GM12874 (cell line): ENCODE measurements around the gene NUTM1.

Experiments
- TF ChIP-seq, protein P1 (sequence below): IDR thresholded peaks from 2 replicates; pipeline ENCODE4 v1.5.1; 2011; ENCODE audit warnings: low read depth, mild to moderate bottlenecking, control low read depth, low read length, moderate library complexity; ENCODE audit not compliant: insufficient read depth

Gene NUTM1

DNA sequence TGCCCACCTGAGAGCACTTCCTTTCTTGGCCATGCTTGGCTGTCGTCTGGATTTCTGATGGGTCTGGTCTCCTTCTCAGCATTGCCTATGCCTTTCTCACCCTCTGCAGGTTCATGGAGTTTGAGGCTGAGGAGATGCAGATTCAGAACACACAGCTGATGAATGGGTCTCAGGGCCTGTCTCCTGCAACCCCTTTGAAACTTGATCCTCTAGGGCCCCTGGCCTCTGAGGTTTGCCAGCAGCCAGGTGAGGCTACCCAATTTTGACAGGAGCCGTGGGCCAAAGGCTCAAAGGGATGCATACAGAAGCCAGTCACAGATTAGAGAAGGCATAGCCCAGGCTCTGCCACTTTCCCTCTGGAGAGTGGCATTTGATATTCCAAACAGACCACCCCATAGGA, 10.5 kb downstream of the NUTM1 start:
- TF ChIP-seq, protein P1, sequence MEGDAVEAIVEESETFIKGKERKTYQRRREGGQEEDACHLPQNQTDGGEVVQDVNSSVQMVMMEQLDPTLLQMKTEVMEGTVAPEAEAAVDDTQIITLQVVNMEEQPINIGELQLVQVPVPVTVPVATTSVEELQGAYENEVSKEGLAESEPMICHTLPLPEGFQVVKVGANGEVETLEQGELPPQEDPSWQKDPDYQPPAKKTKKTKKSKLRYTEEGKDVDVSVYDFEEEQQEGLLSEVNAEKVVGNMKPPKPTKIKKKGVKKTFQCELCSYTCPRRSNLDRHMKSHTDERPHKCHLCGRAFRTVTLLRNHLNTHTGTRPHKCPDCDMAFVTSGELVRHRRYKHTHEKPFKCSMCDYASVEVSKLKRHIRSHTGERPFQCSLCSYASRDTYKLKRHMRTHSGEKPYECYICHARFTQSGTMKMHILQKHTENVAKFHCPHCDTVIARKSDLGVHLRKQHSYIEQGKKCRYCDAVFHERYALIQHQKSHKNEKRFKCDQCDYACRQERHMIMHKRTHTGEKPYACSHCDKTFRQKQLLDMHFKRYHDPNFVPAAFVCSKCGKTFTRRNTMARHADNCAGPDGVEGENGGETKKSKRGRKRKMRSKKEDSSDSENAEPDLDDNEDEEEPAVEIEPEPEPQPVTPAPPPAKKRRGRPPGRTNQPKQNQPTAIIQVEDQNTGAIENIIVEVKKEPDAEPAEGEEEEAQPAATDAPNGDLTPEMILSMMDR, result no peak

DNA sequence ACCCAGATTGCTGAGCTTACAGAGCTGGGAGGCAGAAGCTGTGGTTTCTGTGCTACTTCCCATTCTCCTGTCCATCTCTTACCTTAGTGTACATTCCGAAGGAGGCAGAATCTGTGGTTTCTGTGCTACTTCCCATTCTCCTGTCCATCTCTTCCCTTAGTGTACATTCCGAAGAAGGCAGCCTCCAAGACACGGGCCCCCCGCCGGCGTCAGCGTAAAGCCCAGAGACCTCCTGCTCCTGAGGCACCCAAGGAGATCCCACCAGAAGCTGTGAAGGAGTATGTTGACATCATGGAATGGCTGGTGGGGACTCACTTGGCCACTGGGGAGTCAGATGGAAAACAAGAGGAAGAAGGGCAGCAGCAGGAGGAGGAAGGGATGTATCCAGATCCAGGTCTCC, 11.2 kb downstream of the NUTM1 start:
- TF ChIP-seq, protein P1, result no peak

DNA sequence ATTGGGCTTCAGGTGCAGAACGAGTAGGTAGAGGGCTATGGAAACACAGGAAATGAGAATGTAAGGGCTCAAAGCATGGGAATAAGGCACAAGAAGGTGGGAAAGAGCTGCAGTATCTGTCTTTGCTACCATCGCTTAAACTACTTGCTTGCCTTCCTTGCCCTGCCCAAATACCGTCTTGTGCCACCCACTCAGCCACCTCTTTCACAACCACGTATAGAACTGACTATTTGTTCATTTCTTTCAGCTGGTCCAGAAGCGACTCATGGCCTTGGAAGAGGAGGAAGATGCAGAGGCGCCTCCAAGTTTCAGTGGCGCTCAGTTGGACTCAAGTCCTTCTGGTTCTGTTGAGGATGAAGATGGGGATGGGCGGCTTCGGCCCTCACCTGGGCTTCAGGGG, 12.1 kb downstream of the NUTM1 start:
- TF ChIP-seq, protein P1, result no peak

DNA sequence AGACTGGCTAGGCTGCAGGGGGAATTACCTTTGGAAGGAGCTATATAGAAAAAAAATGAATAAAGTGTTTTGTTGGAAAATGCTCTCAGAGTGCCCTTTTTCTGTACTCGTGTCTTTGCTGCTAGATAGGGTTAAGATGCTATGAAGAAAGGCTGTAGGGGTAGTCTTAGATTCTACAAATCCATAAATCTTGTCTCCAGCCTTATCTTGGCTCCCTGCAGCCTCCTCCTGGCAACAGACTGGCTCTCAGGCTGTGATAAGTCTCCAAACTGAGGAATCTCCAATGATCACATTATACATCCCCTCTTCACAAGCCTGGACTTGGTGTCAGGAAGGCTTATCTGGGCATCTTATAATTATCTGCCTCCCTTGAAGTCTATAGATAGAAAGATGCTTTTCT, 14.5 kb downstream of the NUTM1 start:
- TF ChIP-seq, protein P1, result no peak

DNA sequence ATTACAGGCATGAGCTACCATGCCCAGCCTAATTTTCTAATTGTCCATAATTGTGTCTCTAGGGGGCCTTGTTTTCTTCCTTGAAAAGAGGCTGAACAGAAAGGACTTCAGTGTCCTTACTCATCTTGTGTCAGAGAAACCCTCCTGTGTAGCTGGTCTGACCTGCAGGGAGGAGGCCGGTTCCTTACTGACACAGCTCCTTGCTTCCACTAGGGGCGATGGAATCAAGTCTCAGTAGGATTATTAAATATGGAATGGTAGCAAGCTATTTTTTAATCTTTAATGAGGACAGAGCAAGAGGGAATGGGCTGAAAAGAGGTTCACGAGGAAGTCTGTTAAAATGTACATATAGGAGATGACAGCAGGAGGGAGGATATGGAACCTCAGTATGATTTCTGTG, 15.3 kb downstream of the NUTM1 start:
- TF ChIP-seq, protein P1, result no peak

DNA sequence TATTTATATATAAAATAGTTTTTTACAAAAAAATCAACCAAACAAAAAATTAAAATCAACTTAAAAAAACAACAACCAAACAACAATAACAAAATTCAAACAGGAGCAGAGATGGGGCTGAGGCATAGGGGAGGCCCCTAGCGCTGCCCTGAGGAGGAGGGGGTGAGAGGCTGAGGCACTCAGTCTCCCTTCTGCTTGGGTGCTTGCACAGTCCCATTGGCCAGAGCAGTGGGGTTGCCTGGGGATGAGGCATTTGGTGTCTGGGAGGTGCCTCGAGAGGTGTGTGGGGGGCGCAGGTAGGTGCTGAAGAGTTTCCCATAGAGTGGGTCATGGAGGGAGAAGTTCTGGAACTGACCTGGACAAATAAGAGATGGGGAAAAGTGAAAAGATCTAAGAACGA, 15.8 kb downstream of the NUTM1 start:
- TF ChIP-seq, protein P1, result no peak

DNA sequence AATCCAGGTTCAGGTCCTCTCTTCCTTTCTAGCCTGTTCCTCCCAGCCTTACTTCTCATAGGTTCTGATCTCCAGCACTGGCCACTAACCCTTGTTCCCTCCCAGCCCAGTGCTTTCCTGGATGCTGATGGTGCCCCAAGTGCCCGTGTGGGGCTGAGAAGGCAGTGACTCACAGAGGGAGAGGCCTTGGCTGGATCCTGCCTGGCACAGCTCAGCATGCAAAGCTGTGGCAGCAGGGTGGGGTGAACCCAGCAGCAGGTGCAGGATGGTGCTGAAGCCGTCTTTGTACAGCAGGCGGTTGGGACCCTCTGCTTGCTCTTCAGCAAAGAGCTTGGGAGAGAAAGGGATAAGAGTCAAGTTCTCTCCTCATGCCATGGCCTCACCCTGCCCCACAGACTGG, 16.3 kb downstream of the NUTM1 start:
- TF ChIP-seq, protein P1, result no peak

DNA sequence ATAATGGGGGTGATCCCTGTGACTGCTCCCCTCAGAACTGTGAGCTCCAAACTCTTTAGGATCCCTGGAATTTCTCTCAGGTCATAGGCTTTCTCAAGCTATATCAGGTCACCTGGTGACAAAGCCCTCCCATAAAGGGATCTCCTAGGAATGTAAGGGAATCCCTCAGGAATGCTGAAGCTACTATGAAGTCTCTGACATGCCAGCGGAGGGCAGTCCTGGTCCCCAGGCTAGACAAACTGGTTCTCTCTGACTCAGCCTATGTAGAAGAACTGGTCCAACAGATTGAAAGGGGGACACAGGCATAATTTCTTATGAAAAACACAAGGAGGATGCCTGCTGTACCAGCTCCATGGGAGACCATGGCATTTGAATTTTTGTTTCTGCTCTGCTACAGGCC, 17.2 kb downstream of the NUTM1 start:
- TF ChIP-seq, protein P1, result no peak
